OCI-LY7 (cell line): ENCODE measurements around the gene SLC8A1.

Experiments
- EZH2phosphoT487 ChIP-seq: fragments of 200-600 bp; sonication (generic); IDR thresholded peaks from 2 replicates; pipeline ENCODE4 v1.6.1; 2018; ENCODE audit warnings: low read depth, borderline replicate concordance, mild to moderate bottlenecking, mixed run types, antibody characterized with exemption, low read length, moderate library complexity, mixed read lengths
- TF ChIP-seq, protein P1 (sequence below): fragments of 200-600 bp; sonication (generic); conservative IDR thresholded peaks from 2 replicates; pipeline ENCODE4 v1.5.1; 2014; ENCODE audit warnings: mild to moderate bottlenecking, antibody characterized with exemption, low read length, moderate library complexity, mixed read lengths

DNA sequence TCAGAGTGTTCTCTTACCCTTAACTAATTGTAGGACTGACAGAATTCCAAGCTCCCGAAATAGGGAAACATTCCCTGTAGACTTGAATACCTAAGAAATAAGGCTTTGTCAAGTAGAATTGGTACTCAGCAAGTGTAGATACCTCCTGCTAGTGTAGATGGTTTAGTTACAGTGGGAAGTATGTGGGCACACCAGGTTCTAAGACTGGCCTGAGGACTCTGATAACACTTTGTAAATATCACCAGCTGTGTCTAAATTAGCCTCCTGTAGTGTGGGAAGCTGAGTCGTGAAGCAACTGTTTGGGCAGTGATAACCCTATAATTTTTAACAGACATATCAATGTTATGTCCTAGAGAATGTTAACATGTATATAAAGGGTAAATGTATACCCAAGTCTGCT, 304.5 kb downstream of the SLC8A1 start:
- TF ChIP-seq, protein P1, sequence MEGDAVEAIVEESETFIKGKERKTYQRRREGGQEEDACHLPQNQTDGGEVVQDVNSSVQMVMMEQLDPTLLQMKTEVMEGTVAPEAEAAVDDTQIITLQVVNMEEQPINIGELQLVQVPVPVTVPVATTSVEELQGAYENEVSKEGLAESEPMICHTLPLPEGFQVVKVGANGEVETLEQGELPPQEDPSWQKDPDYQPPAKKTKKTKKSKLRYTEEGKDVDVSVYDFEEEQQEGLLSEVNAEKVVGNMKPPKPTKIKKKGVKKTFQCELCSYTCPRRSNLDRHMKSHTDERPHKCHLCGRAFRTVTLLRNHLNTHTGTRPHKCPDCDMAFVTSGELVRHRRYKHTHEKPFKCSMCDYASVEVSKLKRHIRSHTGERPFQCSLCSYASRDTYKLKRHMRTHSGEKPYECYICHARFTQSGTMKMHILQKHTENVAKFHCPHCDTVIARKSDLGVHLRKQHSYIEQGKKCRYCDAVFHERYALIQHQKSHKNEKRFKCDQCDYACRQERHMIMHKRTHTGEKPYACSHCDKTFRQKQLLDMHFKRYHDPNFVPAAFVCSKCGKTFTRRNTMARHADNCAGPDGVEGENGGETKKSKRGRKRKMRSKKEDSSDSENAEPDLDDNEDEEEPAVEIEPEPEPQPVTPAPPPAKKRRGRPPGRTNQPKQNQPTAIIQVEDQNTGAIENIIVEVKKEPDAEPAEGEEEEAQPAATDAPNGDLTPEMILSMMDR, result no peak
- TF ChIP-seq EZH2phosphoT487, result no peak
